Neural cell (in vitro differentiated cells): Measurements from ENCODE around the gene ATG9B. TPM values are rescaled to one million over a fixed set of nuclear protein-coding genes. Genes with fewer than 3 reads are reported as not detected.

Experiments used
- H2AFZ ChIP-seq: fragments of 200-600, 300-800 bp; sonication (generic), shearing (Covaris generic); 2 replicates; pipeline ENCODE4 v1.6.0; 2014; ENCODE audit warnings: low read depth, mild to moderate bottlenecking, antibody characterized with exemption, low read length, moderate library complexity
- H3F3A ChIP-seq: fragments of 200-600 bp; shearing (Covaris generic); 2 replicates; pipeline ENCODE4 v1.6.1; 2016; ENCODE audit warnings: mild to moderate bottlenecking, moderate library complexity, mixed read lengths, antibody characterized with exemption, low read length; ENCODE audit not compliant: insufficient read depth, poor library complexity, severe bottlenecking
- H3K27ac ChIP-seq: fragments of 200-600, 300-800 bp; sonication (generic), shearing (Covaris generic); 2 replicates; pipeline ENCODE4 v1.5.1; 2014; ENCODE audit warnings: mild to moderate bottlenecking, low read length, moderate library complexity
- H3K27me3 ChIP-seq: fragments of 300-800, 200-600 bp; sonication (generic), shearing (Covaris generic); 2 replicates; pipeline ENCODE4 v1.6.0; 2014; ENCODE audit warnings: mild to moderate bottlenecking, low read depth, low read length, moderate library complexity; ENCODE audit not compliant: insufficient read depth
- H3K36me3 ChIP-seq: fragments of 300-800, 200-600 bp; sonication (generic), shearing (Covaris generic); 2 replicates; pipeline ENCODE4 v1.5.1; 2014; ENCODE audit warnings: mild to moderate bottlenecking, antibody characterized with exemption, low read length, moderate library complexity; ENCODE audit not compliant: insufficient read depth
- H3K4me2 ChIP-seq: fragments of 300-800, 200-600 bp; sonication (generic), shearing (Covaris generic); 2 replicates; pipeline ENCODE4 v1.6.0; 2014; ENCODE audit warnings: mild to moderate bottlenecking, low read length
- H3K4me3 ChIP-seq: fragments of 300-800, 200-600 bp; sonication (generic), shearing (Covaris generic); 2 replicates; pipeline ENCODE4 v1.5.1; 2014; ENCODE audit warnings: mild to moderate bottlenecking, low read length, moderate library complexity
- H3K79me2 ChIP-seq: fragments of 200-600 bp; shearing (Covaris generic); replicated peaks from 2 replicates; pipeline ENCODE4 v1.6.0; 2014; ENCODE audit warnings: mild to moderate bottlenecking, low read length, moderate library complexity; ENCODE audit not compliant: insufficient read depth
- H3K9ac ChIP-seq: fragments of 300-800, 200-600 bp; sonication (generic), shearing (Covaris generic); 2 replicates; pipeline ENCODE4 v1.6.1; 2016; ENCODE audit warnings: mild to moderate bottlenecking, low read length, mixed read lengths
- H3K9me2 ChIP-seq: fragments of 200-600 bp; shearing (Covaris generic); 2 replicates; pipeline ENCODE4 v1.6.1; 2016; ENCODE audit warnings: mild to moderate bottlenecking, low read length, mixed read lengths; ENCODE audit not compliant: insufficient read depth
- H3K9me3 ChIP-seq: fragments of 200-600, 300-800 bp; sonication (generic), shearing (Covaris generic); 2 replicates; pipeline ENCODE4 v1.6.1; 2016; ENCODE audit warnings: mild to moderate bottlenecking, mixed run types, low read length, moderate library complexity, mixed read lengths
- H4K20me1 ChIP-seq: fragments of 200-600 bp; shearing (Covaris generic); 2 replicates; pipeline ENCODE4 v1.6.1; 2016; ENCODE audit warnings: mild to moderate bottlenecking, mixed run types; ENCODE audit not compliant: insufficient read depth
- CTCF ChIP-seq: fragments of 450-650 bp; IDR thresholded peaks from 2 replicates; pipeline ENCODE4 v1.5.1; 2014; ENCODE audit warnings: antibody characterized with exemption, mild to moderate bottlenecking, moderate library complexity; ENCODE audit not compliant: poor library complexity, severe bottlenecking
- EP300 ChIP-seq: fragments of 450-650 bp; conservative IDR thresholded peaks from 2 replicates; pipeline ENCODE4 v1.6.1; 2014; ENCODE audit warnings: antibody characterized with exemption, mild to moderate bottlenecking, moderate library complexity; ENCODE audit not compliant: poor library complexity, severe bottlenecking
- EZH2 ChIP-seq: fragments of 200-600, 300-800 bp; shearing (Covaris generic), sonication (generic); IDR thresholded peaks from 2 replicates; pipeline ENCODE4 v1.6.1; 2014; ENCODE audit warnings: antibody characterized with exemption, low read length, borderline replicate concordance, mild to moderate bottlenecking; ENCODE audit not compliant: insufficient read depth, poor library complexity, severe bottlenecking
- MXI1 ChIP-seq: fragments of 450-650 bp; conservative IDR thresholded peaks from 2 replicates; pipeline ENCODE4 v1.6.1; 2014; ENCODE audit warnings: antibody characterized with exemption, mild to moderate bottlenecking; ENCODE audit not compliant: poor library complexity, severe bottlenecking
- POLR2AphosphoS5 ChIP-seq: IDR thresholded peaks from 2 replicates; pipeline ENCODE4 v1.6.1; 2012
- RAD21 ChIP-seq: fragments of 450-650 bp; conservative IDR thresholded peaks from 2 replicates; pipeline ENCODE4 v1.6.1; 2014; ENCODE audit warnings: antibody characterized with exemption, mild to moderate bottlenecking, moderate library complexity
- REST ChIP-seq: IDR thresholded peaks from 2 replicates; pipeline ENCODE4 v1.6.1; 2012; ENCODE audit warnings: borderline replicate concordance
- SMC3 ChIP-seq: fragments of 450-650 bp; conservative IDR thresholded peaks from 2 replicates; pipeline ENCODE4 v1.6.1; 2014; ENCODE audit warnings: antibody characterized with exemption, mild to moderate bottlenecking, moderate library complexity; ENCODE audit not compliant: poor library complexity
- TAF1 ChIP-seq: IDR thresholded peaks from 2 replicates; pipeline ENCODE4 v1.6.1; 2012; ENCODE audit warnings: low read depth
- polyA plus RNA-seq: library from polyadenylated mRNA; depleted of rRNA; stranded (reverse); fragments of >200 nt; gene quantifications from 2 replicates; pipeline ENCODE4 v1.2.3, GENCODE V29; 2014

ATG9B gene
- polyA plus RNA-seq, 1 donor from 2014 or later, result 1.4 TPM

- H3K27ac ChIP-seq, result no peak overlapping the region
- no peaks in the 10 kb centered on the region for H3K36me3 ChIP-seq
- no peak overlapping the region for H3K4me3 ChIP-seq
- H3K9me2 ChIP-seq, result no peaks in the 10 kb centered on the region
- no peak overlapping the region for H3K9ac ChIP-seq
- H3F3A ChIP-seq, result no peaks in the 10 kb centered on the region
- no peak overlapping the region for H2AFZ ChIP-seq
- no peaks in the 10 kb centered on the region for H4K20me1 ChIP-seq
- peaks cover 17% of the 10 kb centered on the region for H3K27me3 ChIP-seq
- TF ChIP-seq CTCF, result no peak
- TF ChIP-seq TAF1, result no peak
- no peak for TF ChIP-seq POLR2AphosphoS5
- TF ChIP-seq RAD21, result no peak
- no peak for TF ChIP-seq EZH2
- no peak for TF ChIP-seq REST
- no peak for TF ChIP-seq SMC3
- TF ChIP-seq MXI1, result no peak
- no peaks in the 10 kb centered on the region for H3K9me3 ChIP-seq
- no peaks in the 10 kb centered on the region for H3K79me2 ChIP-seq
- no peak overlapping the region for H3K4me2 ChIP-seq
Observed at GRCh38 chr7:151023232-151023631, 1.1 kb downstream of the ATG9B start.

GRCh38 chr7:151020231-151020630, 4.1 kb downstream of the ATG9B start:
- H3K27ac ChIP-seq, result no peak overlapping the region
- no peaks in the 10 kb centered on the region for H3K79me2 ChIP-seq
- no peak for TF ChIP-seq POLR2AphosphoS5
- TF ChIP-seq TAF1, result no peak
- no peak for TF ChIP-seq SMC3
- no peak for TF ChIP-seq RAD21
- no peak for TF ChIP-seq MXI1
- no peak for TF ChIP-seq CTCF
- no peak for TF ChIP-seq REST
- TF ChIP-seq EZH2, result no peak
- no peak for TF ChIP-seq EP300
- no peak overlapping the region for H3K9ac ChIP-seq
- H3K9me3 ChIP-seq, result no peaks in the 10 kb centered on the region
- H3K4me3 ChIP-seq, result no peak overlapping the region
- no peak overlapping the region for H3K4me2 ChIP-seq
- H3K36me3 ChIP-seq, result no peaks in the 10 kb centered on the region
- no peaks in the 10 kb centered on the region for H3F3A ChIP-seq
- peaks cover 25% of the 10 kb centered on the region for H3K27me3 ChIP-seq
- no peaks in the 10 kb centered on the region for H4K20me1 ChIP-seq
- H2AFZ ChIP-seq, result no peak overlapping the region
- no peaks in the 10 kb centered on the region for H3K9me2 ChIP-seq
